Astrocyte of the spinal cord (primary cell): ENCODE results near the gene SECTM1.
A peak's percentile ranks its signal among the peaks of the same experiment; 100 is the strongest.

Experiments
- DNase-seq: peaks from one replicate; pipeline ENCODE4 v3.0.0; 2011; ENCODE audit warnings: low read depth, low spot score
- H3K4me3 ChIP-seq: 2 replicates; pipeline ENCODE4 v1.5.1; 2011; ENCODE audit warnings: low read depth, mild to moderate bottlenecking, low read length, moderate library complexity
- in situ Hi-C: cut with HindIII; loops from 2 replicates; pipeline ENCODE4 v1.10.0; 2017; ENCODE audit warnings: low sequenced_read_pairs
- TF ChIP-seq, protein P1 (sequence below): IDR thresholded peaks from 2 replicates; pipeline ENCODE4 v1.5.1; 2012; ENCODE audit warnings: low read depth, mild to moderate bottlenecking, low read length, inconsistent platforms

SECTM1 gene

DNA sequence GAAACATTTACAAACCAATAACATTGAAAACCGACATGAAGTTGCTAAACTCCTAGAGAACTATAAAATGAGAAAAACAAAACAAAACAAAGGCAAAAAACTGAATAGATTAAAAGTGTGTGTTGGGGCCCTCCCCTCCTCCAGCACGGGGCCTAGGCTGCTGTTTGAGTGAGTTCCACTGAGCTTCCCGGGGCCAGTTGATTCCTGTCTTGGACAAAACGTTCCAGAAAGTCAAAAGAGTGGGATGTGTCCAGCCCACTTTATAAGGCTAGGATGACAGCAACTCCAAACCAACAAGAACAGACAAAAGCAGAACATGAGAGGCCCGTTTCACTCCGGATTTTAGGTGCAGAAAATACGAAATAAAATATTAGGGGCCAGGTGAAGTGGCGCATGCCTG, 48.4 kb downstream of the SECTM1 start:
- DNase-seq: no peak
- in situ Hi-C loops: no loop called here
- no peak overlapping the region for H3K4me3 ChIP-seq
- TF ChIP-seq, protein P1, sequence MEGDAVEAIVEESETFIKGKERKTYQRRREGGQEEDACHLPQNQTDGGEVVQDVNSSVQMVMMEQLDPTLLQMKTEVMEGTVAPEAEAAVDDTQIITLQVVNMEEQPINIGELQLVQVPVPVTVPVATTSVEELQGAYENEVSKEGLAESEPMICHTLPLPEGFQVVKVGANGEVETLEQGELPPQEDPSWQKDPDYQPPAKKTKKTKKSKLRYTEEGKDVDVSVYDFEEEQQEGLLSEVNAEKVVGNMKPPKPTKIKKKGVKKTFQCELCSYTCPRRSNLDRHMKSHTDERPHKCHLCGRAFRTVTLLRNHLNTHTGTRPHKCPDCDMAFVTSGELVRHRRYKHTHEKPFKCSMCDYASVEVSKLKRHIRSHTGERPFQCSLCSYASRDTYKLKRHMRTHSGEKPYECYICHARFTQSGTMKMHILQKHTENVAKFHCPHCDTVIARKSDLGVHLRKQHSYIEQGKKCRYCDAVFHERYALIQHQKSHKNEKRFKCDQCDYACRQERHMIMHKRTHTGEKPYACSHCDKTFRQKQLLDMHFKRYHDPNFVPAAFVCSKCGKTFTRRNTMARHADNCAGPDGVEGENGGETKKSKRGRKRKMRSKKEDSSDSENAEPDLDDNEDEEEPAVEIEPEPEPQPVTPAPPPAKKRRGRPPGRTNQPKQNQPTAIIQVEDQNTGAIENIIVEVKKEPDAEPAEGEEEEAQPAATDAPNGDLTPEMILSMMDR: no peak

DNA sequence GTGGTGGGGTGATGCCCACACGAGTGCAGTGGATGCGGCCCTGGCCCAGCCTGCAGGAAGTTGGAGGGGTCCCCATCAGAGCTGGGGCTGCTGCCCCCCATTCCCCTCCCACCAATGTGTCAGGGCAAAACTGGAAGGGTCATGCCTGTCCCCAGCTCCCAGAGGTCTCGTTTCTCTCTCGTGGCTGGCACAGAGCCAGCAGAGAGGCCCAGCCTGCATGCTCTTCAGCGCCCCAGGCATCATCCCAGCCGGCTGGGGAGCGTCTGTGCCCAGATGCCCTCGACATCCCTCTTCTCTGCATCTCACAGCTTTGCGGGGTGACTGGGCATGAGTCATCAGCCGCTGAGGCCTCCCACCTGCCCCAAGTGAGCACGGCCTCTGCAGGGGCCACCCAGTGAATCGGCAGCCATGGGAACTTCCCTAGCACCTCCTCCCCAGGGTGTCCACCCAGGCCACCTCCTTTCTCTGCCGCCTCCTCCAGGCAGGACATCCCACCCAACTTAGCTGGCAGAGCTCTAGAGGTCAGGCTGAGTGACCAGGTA, 50.3 kb downstream of the SECTM1 start:
- peak; percentile 72 for DNase-seq
- no peak overlapping the region for H3K4me3 ChIP-seq
- in situ Hi-C loops: no loop called here
- TF ChIP-seq, protein P1: no peak

DNA sequence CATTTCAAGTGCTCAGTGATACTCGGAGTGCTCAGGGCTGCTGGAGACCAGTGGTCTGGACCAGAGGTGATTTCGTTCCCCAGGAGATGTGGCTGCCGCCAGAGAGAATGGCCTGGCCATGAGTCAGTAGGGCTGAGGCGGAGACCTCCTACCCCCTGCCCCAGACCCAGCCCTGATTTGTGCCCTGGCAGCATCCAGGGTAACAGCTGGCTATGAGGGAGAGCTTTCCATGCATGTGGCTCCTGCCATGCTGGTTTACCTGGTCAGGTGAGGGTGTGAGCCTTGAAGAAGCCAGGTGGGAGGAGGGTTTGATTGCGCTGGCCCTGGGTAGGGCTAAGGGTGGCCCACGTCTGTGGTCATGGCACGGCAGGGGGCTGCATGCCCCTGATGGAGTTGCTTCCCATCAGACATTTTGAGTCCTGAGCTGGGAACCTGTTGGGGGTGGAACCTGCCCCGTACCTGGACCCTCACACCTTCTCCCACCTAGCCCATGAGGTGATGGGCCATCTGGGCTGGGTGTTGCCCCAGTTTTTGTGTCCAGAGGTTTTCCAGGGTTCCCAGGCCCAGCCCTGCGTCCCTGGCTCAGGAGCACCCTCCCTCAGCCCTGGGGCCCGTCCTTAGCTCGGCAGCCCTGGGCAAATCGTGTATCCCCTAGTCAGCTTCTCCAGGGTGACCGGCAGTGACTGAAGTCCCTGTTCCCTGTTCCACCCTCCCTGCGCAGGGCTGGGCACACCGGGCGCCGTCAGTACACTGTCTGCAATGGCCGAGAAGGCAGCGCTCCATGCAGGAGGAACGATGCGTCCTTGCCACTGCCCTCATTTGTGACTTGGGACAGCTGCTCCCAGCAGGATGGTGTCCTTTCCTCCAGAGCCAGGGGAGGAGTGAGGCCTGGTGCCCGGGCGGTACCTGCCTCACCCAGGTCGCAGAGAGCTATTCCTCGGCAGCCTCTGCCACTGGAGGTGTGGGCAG, 51.0 kb downstream of the SECTM1 start:
- no peak overlapping the region for H3K4me3 ChIP-seq
- TF ChIP-seq, protein P1: no peak
- in situ Hi-C loops: no loop called here
- no peak for DNase-seq

DNA sequence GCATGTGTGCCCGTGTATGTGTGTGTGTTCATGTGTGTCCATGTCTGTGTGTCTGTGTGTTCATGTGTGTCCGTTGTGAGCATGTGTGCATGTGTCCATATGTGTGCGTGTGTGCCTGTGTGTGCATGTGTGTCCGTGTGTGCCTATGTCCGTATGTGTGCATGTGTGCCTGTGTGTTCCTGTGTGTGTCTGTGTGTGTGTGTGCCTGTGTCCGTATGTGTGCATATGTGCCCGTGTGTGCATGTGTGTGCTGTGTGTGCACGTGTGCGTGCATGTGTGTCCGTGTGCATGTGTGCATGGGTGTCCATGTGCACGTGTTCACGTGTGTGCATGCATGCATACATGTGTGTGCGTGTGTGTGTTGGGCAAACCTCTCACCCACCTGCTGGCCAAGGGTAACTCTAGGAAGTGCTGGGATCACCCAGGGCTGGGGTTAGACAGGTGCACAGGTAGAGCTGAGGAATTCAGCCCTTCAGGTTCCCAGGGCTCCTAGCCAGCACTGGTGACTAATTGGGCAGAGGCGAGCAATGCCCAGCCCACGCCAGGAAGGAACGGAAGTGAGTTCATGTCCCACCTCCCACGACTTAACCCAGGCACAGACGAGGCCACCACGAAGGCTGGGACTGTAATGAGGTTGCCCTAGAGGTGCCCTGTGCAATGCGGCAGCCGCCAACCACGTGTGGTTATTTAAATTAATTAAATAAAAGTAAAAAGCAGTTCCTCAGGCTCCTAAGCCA, 51.9 kb downstream of the SECTM1 start:
- DNase-seq: no peak
- TF ChIP-seq, protein P1: no peak
- in situ Hi-C loops: no loop called here

DNA sequence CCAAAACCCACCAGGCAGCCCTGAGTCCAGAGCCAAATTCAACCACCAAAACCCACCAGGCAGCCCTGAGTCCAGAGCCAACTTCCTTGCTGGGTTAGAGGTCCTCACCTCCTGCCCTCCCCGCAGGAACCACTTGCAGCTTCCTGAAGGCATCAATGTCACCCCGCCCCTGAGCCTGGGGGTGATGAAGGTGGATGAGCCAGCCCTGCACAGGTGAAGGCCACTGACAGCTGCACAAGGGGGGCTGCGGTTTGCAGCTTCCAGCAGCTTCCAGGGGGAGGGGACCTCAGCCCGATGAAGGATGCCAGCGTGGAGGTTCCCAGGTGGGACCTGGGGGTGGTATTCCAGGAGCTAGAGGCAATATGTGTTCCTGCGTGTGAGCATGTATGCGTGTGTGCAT, 52.5 kb downstream of the SECTM1 start:
- H3K4me3 ChIP-seq: no peak overlapping the region
- TF ChIP-seq, protein P1: no peak
- in situ Hi-C loops: no loop called here
- no peak for DNase-seq

More for the DNA sequence above, 51.9 kb downstream of the SECTM1 start:
- H3K4me3 ChIP-seq: no peak overlapping the region

DNA sequence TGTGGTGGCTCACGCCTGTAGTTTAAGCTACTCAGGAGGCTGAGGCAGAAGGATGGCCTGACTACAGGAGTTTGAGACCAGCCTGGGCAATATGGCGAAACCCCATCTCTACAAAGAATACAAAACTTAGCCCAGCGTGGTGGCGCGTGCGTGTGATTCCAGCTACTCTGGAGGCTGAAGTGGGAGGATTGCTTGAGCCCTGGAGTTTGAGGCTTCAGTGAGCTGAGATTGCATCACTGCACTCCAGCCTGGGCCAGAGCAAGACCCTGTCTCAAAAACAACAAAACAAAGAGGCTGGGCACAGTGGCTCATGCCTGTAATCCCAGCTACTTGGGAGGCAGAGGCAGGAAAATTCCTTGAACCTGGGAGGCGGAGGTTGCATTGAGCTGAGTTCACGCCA, 53.0 kb downstream of the SECTM1 start:
- TF ChIP-seq, protein P1: no peak
- in situ Hi-C loops: no loop called here
- no peak for DNase-seq
- no peak overlapping the region for H3K4me3 ChIP-seq
